Fibroblast of lung (primary cell): ENCODE results near the gene PCSK7. TPM values are rescaled to one million over a fixed set of nuclear protein-coding genes. Genes with fewer than 3 reads are reported as not detected.

ENCODE experiments used
- DNase-seq, 2 donors: peaks; one replicate each; pipeline versions ENCODE4 v3.0.0 to v3.0.0-alpha.2; 2010; ENCODE audit warnings: low read depth in 2 of 2
- H2AFZ ChIP-seq: 2 replicates; pipeline ENCODE4 v1.5.1; 2012; ENCODE audit warnings: low read length, control low read depth, inconsistent platforms
- H3K27ac ChIP-seq: 2 replicates; pipeline ENCODE4 v1.5.1; 2011; ENCODE audit warnings: low read length, control low read depth; ENCODE audit not compliant: insufficient read depth
- H3K27me3 ChIP-seq: 2 replicates; pipeline ENCODE4 v1.5.1; 2011; ENCODE audit warnings: mild to moderate bottlenecking, low read length; ENCODE audit not compliant: control insufficient read depth, insufficient read depth
- H3K36me3 ChIP-seq: 2 replicates; pipeline ENCODE4 v1.5.1; 2011; ENCODE audit warnings: low read length; ENCODE audit not compliant: control insufficient read depth, insufficient read depth
- H3K4me1 ChIP-seq: 2 replicates; pipeline ENCODE4 v1.5.1; 2011; ENCODE audit warnings: low read length; ENCODE audit not compliant: control insufficient read depth, insufficient read depth; ENCODE audit errors: extremely low read depth
- H3K4me2 ChIP-seq: 2 replicates; pipeline ENCODE4 v1.5.1; 2011; ENCODE audit warnings: low read length, control low read depth; ENCODE audit not compliant: insufficient read depth; ENCODE audit errors: extremely low read depth
- H3K4me3 ChIP-seq, 4 experiments: fragments of 200-600 bp in 1 of 4; sonication (generic) in 1 of 4; replicated peaks in 1 of 4; 2 replicates each; pipeline ENCODE4 v1.5.1; 2011 to 2016; ENCODE audit warnings: low read length in 4 of 4, low read depth in 3 of 4, mild to moderate bottlenecking in 3 of 4, control low read depth in 2 of 4, inconsistent platforms in 1 of 4, mixed read lengths in 1 of 4; ENCODE audit not compliant: insufficient read depth in 1 of 4; ENCODE audit errors: control extremely low read depth in 1 of 4
- H3K79me2 ChIP-seq: 2 replicates; pipeline ENCODE4 v1.5.1; 2012; ENCODE audit warnings: mild to moderate bottlenecking, low read length, inconsistent platforms; ENCODE audit not compliant: control insufficient read depth, insufficient read depth
- H3K9ac ChIP-seq: 2 replicates; pipeline ENCODE4 v1.5.1; 2011; ENCODE audit warnings: mild to moderate bottlenecking, low read length, control low read depth; ENCODE audit not compliant: insufficient read depth
- H3K9me3 ChIP-seq: 2 replicates; pipeline ENCODE4 v1.5.1; 2012; ENCODE audit warnings: low read depth, low read length; ENCODE audit not compliant: control insufficient read depth, insufficient read depth
- H4K20me1 ChIP-seq: 2 replicates; pipeline ENCODE4 v1.5.1; 2011; ENCODE audit warnings: low read length; ENCODE audit not compliant: control insufficient read depth, insufficient read depth; ENCODE audit errors: extremely low read depth
- EZH2 ChIP-seq: IDR thresholded peaks from 2 replicates; pipeline ENCODE4 v1.5.1; 2012; ENCODE audit warnings: low read length, control low read depth, mild to moderate bottlenecking; ENCODE audit errors: missing control alignments
- polyA plus RNA-seq, 2 donors: library from polyadenylated mRNA; depleted of rRNA in 1 of 2; stranded (reverse) in 1 of 2; unstranded in 1 of 2; fragments of >200 nt; gene quantifications; 2 replicates each; pipeline ENCODE4 v1.2.1, GENCODE V29; 2011 to 2012; ENCODE audit warnings: missing spikeins in 1 of 2
- total RNA-seq: library from RNA; depleted of rRNA; stranded (reverse); fragments of >200 nt; gene quantifications from 2 replicates; pipeline ENCODE4 v1.2.1, GENCODE V29; 2014
- TF ChIP-seq, protein P1 (sequence below), 2 donors: IDR thresholded peaks in 1 of 2; conservative IDR thresholded peaks in 1 of 2; 1 replicate in 1 of 2; 2 replicates in 1 of 2; pipeline ENCODE4 v1.5.1; 2011 to 2012; ENCODE audit warnings: low read length in 2 of 2, control low read depth in 1 of 2, inconsistent platforms in 1 of 2, low read depth in 1 of 2, mild to moderate bottlenecking in 1 of 2

PCSK7 gene
- total and polyA plus RNA-seq, 2 donors (not counting 1 experiment from before 2014, with no cell fraction given) = 26.8 to 38.3 TPM

- Histone ChIP-seq H3K4me3 (no peak overlapping the region), H3K27ac (no peak overlapping the region), H3K36me3 (no peaks in the 10 kb centered on the region), H3K27me3 (no peaks in the 10 kb centered on the region), H3K4me1 (peaks cover 6% of the 10 kb centered on the region), H3K9me3 (no peaks in the 10 kb centered on the region), H2AFZ (no peak overlapping the region), H4K20me1 (no peaks in the 10 kb centered on the region), H3K9ac (no peak overlapping the region), H3K4me2 (no peak overlapping the region), H3K79me2 (no peaks in the 10 kb centered on the region)
- DNase-seq = no peak
- TF ChIP-seq EZH2 = no peak
- TF ChIP-seq, protein P1, sequence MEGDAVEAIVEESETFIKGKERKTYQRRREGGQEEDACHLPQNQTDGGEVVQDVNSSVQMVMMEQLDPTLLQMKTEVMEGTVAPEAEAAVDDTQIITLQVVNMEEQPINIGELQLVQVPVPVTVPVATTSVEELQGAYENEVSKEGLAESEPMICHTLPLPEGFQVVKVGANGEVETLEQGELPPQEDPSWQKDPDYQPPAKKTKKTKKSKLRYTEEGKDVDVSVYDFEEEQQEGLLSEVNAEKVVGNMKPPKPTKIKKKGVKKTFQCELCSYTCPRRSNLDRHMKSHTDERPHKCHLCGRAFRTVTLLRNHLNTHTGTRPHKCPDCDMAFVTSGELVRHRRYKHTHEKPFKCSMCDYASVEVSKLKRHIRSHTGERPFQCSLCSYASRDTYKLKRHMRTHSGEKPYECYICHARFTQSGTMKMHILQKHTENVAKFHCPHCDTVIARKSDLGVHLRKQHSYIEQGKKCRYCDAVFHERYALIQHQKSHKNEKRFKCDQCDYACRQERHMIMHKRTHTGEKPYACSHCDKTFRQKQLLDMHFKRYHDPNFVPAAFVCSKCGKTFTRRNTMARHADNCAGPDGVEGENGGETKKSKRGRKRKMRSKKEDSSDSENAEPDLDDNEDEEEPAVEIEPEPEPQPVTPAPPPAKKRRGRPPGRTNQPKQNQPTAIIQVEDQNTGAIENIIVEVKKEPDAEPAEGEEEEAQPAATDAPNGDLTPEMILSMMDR (conservative IDR thresholded peaks at IDR 0.05 in 1 of 2, IDR thresholded peaks at IDR 0.05 in 1 of 2; ENCODE audit: low read depth in 1 of 2, low read length in 2 of 2) = no peak
Observed at GRCh38 chr11:117255966-117256365, 24.1 kb upstream of the PCSK7 start.

- Histone ChIP-seq H3K36me3 (peaks cover 3% of the 10 kb centered on the region), H3K4me3 (no peak overlapping the region), H3K9ac (no peak overlapping the region)
Observed at GRCh38 chr11:117251506-117251905, 19.6 kb upstream of the PCSK7 start.

DNA sequence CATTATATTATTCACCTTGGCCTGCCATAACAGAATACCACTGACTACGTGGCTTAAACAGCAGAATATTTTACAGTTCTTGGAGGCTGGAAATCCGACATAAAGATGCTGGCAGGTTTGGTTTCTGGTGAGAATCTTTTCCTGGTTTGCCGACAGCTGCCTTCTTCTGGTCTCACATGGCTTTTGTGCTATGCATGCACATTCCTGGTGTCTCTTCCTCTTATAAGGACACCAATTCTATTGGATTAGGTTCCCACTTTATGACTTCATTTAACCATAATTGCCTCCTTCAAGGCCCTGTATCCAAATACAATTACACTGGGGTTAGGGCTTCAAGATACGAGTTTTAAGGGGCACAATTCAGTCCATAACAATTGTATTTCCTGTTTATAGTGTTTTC lies 17.7 kb upstream of the PCSK7 start:
- DNase-seq = no peak
- H3K36me3 ChIP-seq = peaks cover 3% of the 10 kb centered on the region
- H3K9me3 ChIP-seq = no peaks in the 10 kb centered on the region
- no peak overlapping the region for H3K9ac ChIP-seq
- H3K27me3 ChIP-seq = no peaks in the 10 kb centered on the region
- H3K4me3 ChIP-seq = no peak overlapping the region
- H3K27ac ChIP-seq = no peak overlapping the region
- no peak overlapping the region for H2AFZ ChIP-seq
- H3K4me1 ChIP-seq = no peaks in the 10 kb centered on the region
- no peak for TF ChIP-seq EZH2
- TF ChIP-seq, protein P1 (conservative IDR thresholded peaks at IDR 0.05 in 1 of 2, IDR thresholded peaks at IDR 0.05 in 1 of 2; ENCODE audit: low read depth in 1 of 2, low read length in 2 of 2) = no peak
- H3K4me2 ChIP-seq = no peak overlapping the region
- H4K20me1 ChIP-seq = no peaks in the 10 kb centered on the region
- no peaks in the 10 kb centered on the region for H3K79me2 ChIP-seq

More at GRCh38 chr11:117251506-117251905, 19.6 kb upstream of the PCSK7 start:
- TF ChIP-seq, protein P1 (conservative IDR thresholded peaks at IDR 0.05 in 1 of 2, IDR thresholded peaks at IDR 0.05 in 1 of 2; ENCODE audit: low read depth in 1 of 2, low read length in 2 of 2) = no peak
- no peak for TF ChIP-seq EZH2
- no peaks in the 10 kb centered on the region for H3K27me3 ChIP-seq
- H3K4me1 ChIP-seq = peaks cover 2% of the 10 kb centered on the region
- H2AFZ ChIP-seq = no peak overlapping the region
- no peak overlapping the region for H3K4me2 ChIP-seq
- DNase-seq = no peak
- H4K20me1 ChIP-seq = no peaks in the 10 kb centered on the region
- no peaks in the 10 kb centered on the region for H3K79me2 ChIP-seq
- H3K9me3 ChIP-seq = no peaks in the 10 kb centered on the region
- no peak overlapping the region for H3K27ac ChIP-seq
